Natural killer cell treated with Interleukin-12 subunit alpha and Interleukin-12 subunit beta and Interleukin-15 and Interleukin-18, amount 100 ng/mL, for 72 hours (primary cell): Measurements from ENCODE around the gene ADGRF4. TPM values are rescaled to one million over a fixed set of nuclear protein-coding genes. Genes with fewer than 3 reads are reported as not detected.

Source experiments
- ATAC-seq, 2 donors: fragments of 150-1000 bp; cut with Tn5 transposase in 1 of 2; sonication (Bioruptor Pico), chemical (Tn5 transposase) in 1 of 2; 2 replicates each; pipeline ENCODE4 v1.10.0; 2021
- DNase-seq: peaks from one replicate; pipeline ENCODE4 v3.0.0; 2022; ENCODE audit warnings: low spot score
- H3K27ac Mint-ChIP-seq, 2 donors: 1 replicate in 1 of 2; 2 replicates in 1 of 2; pipeline ENCODE4 v1.8.0; 2022; ENCODE audit warnings: mixed read lengths in 2 of 2, mild to moderate bottlenecking in 1 of 2, moderate library complexity in 1 of 2
- H3K27me3 Mint-ChIP-seq, 2 donors: 1 replicate in 1 of 2; 2 replicates in 1 of 2; pipeline ENCODE4 v1.8.0; 2022; ENCODE audit warnings: mixed read lengths in 2 of 2
- H3K36me3 Mint-ChIP-seq: one replicate; pipeline ENCODE4 v1.8.0; 2022; ENCODE audit warnings: mixed read lengths
- H3K4me1 Mint-ChIP-seq, 2 donors: 1 replicate in 1 of 2; 2 replicates in 1 of 2; pipeline ENCODE4 v1.8.0; 2022; ENCODE audit warnings: low read depth in 2 of 2, mixed read lengths in 2 of 2, mild to moderate bottlenecking in 1 of 2
- H3K4me3 Mint-ChIP-seq: one replicate; pipeline ENCODE4 v1.8.0; 2022; ENCODE audit warnings: mixed read lengths
- H3K9me3 Mint-ChIP-seq: 2 replicates; pipeline ENCODE4 v1.8.0; 2022; ENCODE audit warnings: mixed read lengths
- total RNA-seq, 2 donors: library from RNA; stranded (reverse); gene quantifications; one replicate each; pipeline ENCODE4 v1.2.3, GENCODE V29; 2022

Gene ADGRF4
- total RNA-seq, 2 donors from 2014 or later, result not detected

DNA sequence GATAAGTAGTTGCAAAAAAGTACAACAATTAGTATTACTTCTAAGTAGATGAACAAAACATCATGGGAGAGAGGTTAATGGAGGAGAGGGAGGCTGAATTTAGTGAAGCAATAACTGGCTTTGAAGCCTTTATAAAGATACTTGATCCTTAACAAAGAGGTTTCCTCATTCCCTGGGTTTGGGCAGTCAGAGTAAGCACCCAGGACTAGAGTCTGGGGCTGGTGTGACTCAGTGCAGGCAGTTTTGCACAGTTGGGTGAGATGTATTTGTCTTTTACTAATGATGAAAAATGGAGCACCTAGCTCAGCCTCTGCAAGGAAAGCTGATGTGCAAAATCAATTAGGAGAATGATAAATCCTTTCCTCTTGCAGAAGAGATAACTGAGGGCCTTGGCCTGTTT lies 71.6 kb downstream of the ADGRF4 start:
- no peak for ATAC-seq
- peaks cover 5% of the 10 kb centered on the region for H3K36me3 Mint-ChIP-seq

More for the DNA sequence above, 71.6 kb downstream of the ADGRF4 start:
- Mint-ChIP-seq H3K27me3 (peaks cover 11 to 47% of the 10 kb centered on the region in 2 donors), H3K9me3 (no peaks in the 10 kb centered on the region), H3K27ac (no peak overlapping the region), H3K4me1 (no peaks in the 10 kb centered on the region), H3K4me3 (no peak overlapping the region)
- DNase-seq, result no peak

Other genes with a start within 250 kb of the ADGRF4 start
- gene CD2AP, start 220.8 kb upstream of the ADGRF4 start, total RNA-seq, result 10 to 100 TPM; 18.9 to 29.6 TPM
- not detected for gene OPN5, start 83.5 kb downstream of the ADGRF4 start, total RNA-seq